Skeletal muscle cell (primary cell): ENCODE data around the gene BAX.

ENCODE experiments used
- DNase-seq: peaks from one replicate; pipeline ENCODE4 v3.0.0-alpha.2; 2010; ENCODE audit warnings: low read depth
- H3K4me3 ChIP-seq: 2 replicates; pipeline ENCODE4 v1.5.1; 2011; ENCODE audit warnings: low read depth, mild to moderate bottlenecking, control low read depth, low read length, moderate library complexity

The BAX gene

GRCh38 chr19:48959341-48960239 is 4.9 kb downstream of the BAX start:
- no peak for DNase-seq
- no peak overlapping the region for H3K4me3 ChIP-seq

- DNase-seq, result no peak
- H3K4me3 ChIP-seq, result no peak overlapping the region
Observed at GRCh38 chr19:48961051-48961649, 6.5 kb downstream of the BAX start.

- DNase-seq, result no peak
- H3K4me3 ChIP-seq, result no peak overlapping the region
Observed at GRCh38 chr19:48961673-48962028, 7.0 kb downstream of the BAX start.

GRCh38 chr19:48962029-48962848 is 7.6 kb downstream of the BAX start:
- H3K4me3 ChIP-seq, result no peak overlapping the region
- no peak for DNase-seq

- no peak for DNase-seq
- H3K4me3 ChIP-seq, result no peak overlapping the region
Observed at GRCh38 chr19:48962849-48963165, 8.1 kb downstream of the BAX start.

GRCh38 chr19:48963371-48964204 is 8.9 kb downstream of the BAX start:
- H3K4me3 ChIP-seq, result peak overlapping the region; percentile 31

GRCh38 chr19:48964205-48965039 is 9.7 kb downstream of the BAX start:
- no peak for DNase-seq
- H3K4me3 ChIP-seq, result peak overlapping the region; percentile 31

More at GRCh38 chr19:48963371-48964204, 8.9 kb downstream of the BAX start:
- no peak for DNase-seq

GRCh38 chr19:48965040-48965805 is 10.5 kb downstream of the BAX start, which contains the start of gene FTL:
FTL (plus strand) TSS chr19:48965309; CDS start chr19:48965508, 199 bp downstream.
- H3K4me3 ChIP-seq, result peak within 1 kb of the TSS; percentile 88

GRCh38 chr19:48965806-48966540 is 11.3 kb downstream of the BAX start:
- peak overlapping the region; percentile 88 for H3K4me3 ChIP-seq
- DNase-seq, result no peak

More at GRCh38 chr19:48965040-48965805, 10.5 kb downstream of the BAX start, which contains the start of gene FTL:
- DNase-seq, result peak; percentile 88

GRCh38 chr19:48966541-48967345 is 12.1 kb downstream of the BAX start:
- peak overlapping the region; percentile 88 for H3K4me3 ChIP-seq
- DNase-seq, result no peak

GRCh38 chr19:48967346-48968178 is 12.9 kb downstream of the BAX start:
- no peak for DNase-seq
- peak overlapping the region; percentile 88 for H3K4me3 ChIP-seq

GRCh38 chr19:48968179-48968661 is 13.5 kb downstream of the BAX start:
- H3K4me3 ChIP-seq, result no peak overlapping the region
- no peak for DNase-seq

- no peak for DNase-seq
- H3K4me3 ChIP-seq, result no peak overlapping the region
Observed at GRCh38 chr19:48968813-48969218, 14.1 kb downstream of the BAX start.

- DNase-seq, result no peak
Observed at GRCh38 chr19:48969276-48970138, 14.8 kb downstream of the BAX start.

More at GRCh38 chr19:48969276-48970138, 14.8 kb downstream of the BAX start:
- H3K4me3 ChIP-seq, result no peak overlapping the region
